IMR-90 (cell line): ENCODE results near the gene HSD17B11. TPM values are rescaled to one million over a fixed set of nuclear protein-coding genes. Genes with fewer than 3 reads are reported as not detected.

Experiments used
- ATAC-seq: fragments of 200-7000 bp; cut with Tn5 transposase; 2 replicates; pipeline ENCODE4 v1.9.1; 2020; ENCODE audit warnings: low read depth, mild to moderate bottlenecking, moderate library complexity
- BruUV-seq: library from RNA; stranded (reverse); fragments of 400-500 nt; replicated peaks from 2 replicates; lab custom pipeline; 2021; lab: Mats Ljungman, UMichigan
- CTCF ChIA-PET: fragments of 300-600 bp; formaldehyde crosslinking; extraction: SDS; loops from one replicate; lab custom pipeline; 2021; ENCODE audit warnings: antibody characterized with exemption; lab: Yijun Ruan, JAX
- POLR2A ChIA-PET: fragments of 300-600 bp; sonication (Branson Sonifier 250); formaldehyde crosslinking; loops from one replicate; lab custom pipeline; 2022; ENCODE audit warnings: antibody characterized with exemption; ENCODE audit not compliant: unreplicated experiment; lab: Charles Lee
- DNase-seq: peaks from one replicate; pipeline ENCODE4 v3.0.0; 2013
- H2AFZ ChIP-seq: replicated peaks from 2 replicates; pipeline ENCODE3; 2013; ENCODE audit warnings: low read length, mild to moderate bottlenecking; ENCODE audit not compliant: poor library complexity
- H2AK5ac ChIP-seq: 2 replicates; pipeline ENCODE4 v1.6.1; 2013; ENCODE audit warnings: low read depth, low read length, inconsistent platforms
- H2AK9ac ChIP-seq: replicated peaks from 2 replicates; pipeline ENCODE3; 2013; ENCODE audit warnings: mild to moderate bottlenecking, low read depth, low read length, moderate library complexity; ENCODE audit not compliant: poor library complexity
- H2BK120ac ChIP-seq: 2 replicates; pipeline ENCODE4 v1.6.1; 2013; ENCODE audit warnings: low read depth, low read length, inconsistent platforms
- H2BK15ac ChIP-seq: 3 replicates; pipeline ENCODE4 v1.6.1; 2013; ENCODE audit warnings: low read depth, low read length, inconsistent platforms
- H2BK20ac ChIP-seq: 2 replicates; pipeline ENCODE4 v1.6.1; 2013; ENCODE audit warnings: low read depth, mild to moderate bottlenecking, inconsistent platforms, low read length, moderate library complexity
- H2BK5ac ChIP-seq: 2 replicates; pipeline ENCODE4 v1.6.1; 2013; ENCODE audit warnings: mild to moderate bottlenecking, low read depth, low read length, inconsistent platforms; ENCODE audit not compliant: poor library complexity, severe bottlenecking
- H3K14ac ChIP-seq: replicated peaks from 2 replicates; pipeline ENCODE4 v1.6.1; 2013; ENCODE audit warnings: low read depth, low read length, inconsistent platforms
- H3K18ac ChIP-seq: 2 replicates; pipeline ENCODE4 v1.6.1; 2013; ENCODE audit warnings: low read depth, low read length, control low read depth
- H3K23ac ChIP-seq: 2 replicates; pipeline ENCODE4 v1.6.1; 2013; ENCODE audit warnings: low read depth, low read length, inconsistent platforms
- H3K27ac ChIP-seq: 2 replicates; pipeline ENCODE4 v1.5.1; 2013; ENCODE audit warnings: mild to moderate bottlenecking, control low read depth, low read length; ENCODE audit not compliant: insufficient read depth
- H3K27me3 ChIP-seq: 2 replicates; pipeline ENCODE4 v1.6.1; 2013; ENCODE audit warnings: low read length; ENCODE audit not compliant: control insufficient read depth, insufficient read depth
- H3K36me3 ChIP-seq: 2 replicates; pipeline ENCODE4 v1.6.1; 2013; ENCODE audit warnings: low read length, mixed read lengths; ENCODE audit not compliant: control insufficient read depth, insufficient read depth
- H3K4ac ChIP-seq: 2 replicates; pipeline ENCODE4 v1.6.1; 2013; ENCODE audit warnings: low read depth, low read length, inconsistent platforms
- H3K4me1 ChIP-seq: 2 replicates; pipeline ENCODE4 v1.6.1; 2013; ENCODE audit warnings: low read length, mixed read lengths; ENCODE audit not compliant: control insufficient read depth, insufficient read depth
- H3K4me2 ChIP-seq: 2 replicates; pipeline ENCODE4 v1.6.1; 2013; ENCODE audit warnings: low read depth, mild to moderate bottlenecking, control low read depth, low read length, moderate library complexity
- H3K4me3 ChIP-seq: 2 replicates; pipeline ENCODE4 v1.5.1; 2013; ENCODE audit warnings: low read depth, mild to moderate bottlenecking, control low read depth, low read length, moderate library complexity; ENCODE audit not compliant: insufficient read depth
- H3K56ac ChIP-seq: 2 replicates; pipeline ENCODE4 v1.6.1; 2013; ENCODE audit warnings: low read length, inconsistent platforms; ENCODE audit not compliant: insufficient read depth; ENCODE audit errors: extremely low read depth
- H3K79me1 ChIP-seq, 2 experiments: 2 replicates each; pipeline ENCODE4 v1.6.1; 2013; ENCODE audit warnings: low read length in 2 of 2, inconsistent platforms in 1 of 2, low read depth in 1 of 2
- H3K9ac ChIP-seq: 2 replicates; pipeline ENCODE4 v1.6.1; 2013; ENCODE audit warnings: low read depth, low read length, control low read depth
- H3K9me1 ChIP-seq: 2 replicates; pipeline ENCODE4 v1.6.1; 2013; ENCODE audit warnings: low read length, inconsistent platforms; ENCODE audit not compliant: insufficient read depth
- H3K9me3 ChIP-seq: 2 replicates; pipeline ENCODE4 v1.6.1; 2013; ENCODE audit warnings: low read length; ENCODE audit not compliant: control insufficient read depth, insufficient read depth
- H4K20me1 ChIP-seq: 2 replicates; pipeline ENCODE4 v1.6.1; 2013; ENCODE audit warnings: low read length, inconsistent platforms; ENCODE audit not compliant: insufficient read depth
- H4K5ac ChIP-seq: 2 replicates; pipeline ENCODE4 v1.6.1; 2013; ENCODE audit warnings: mild to moderate bottlenecking, low read depth, low read length, control low read depth
- H4K8ac ChIP-seq, 2 experiments: 2 replicates each; pipeline ENCODE4 v1.6.1; 2013; ENCODE audit warnings: low read depth in 2 of 2, low read length in 2 of 2, control low read depth in 1 of 2, inconsistent platforms in 1 of 2
- H4K91ac ChIP-seq: 2 replicates; pipeline ENCODE4 v1.6.1; 2013; ENCODE audit warnings: low read depth, low read length, inconsistent platforms; ENCODE audit not compliant: insufficient read depth
- BHLHE40 ChIP-seq: fragments of 150-350 bp; IDR thresholded peaks from 2 replicates; pipeline ENCODE4 v1.6.1; 2016; ENCODE audit warnings: mild to moderate bottlenecking, low read depth, low read length
- CHD1 ChIP-seq: IDR thresholded peaks from 2 replicates; pipeline ENCODE4 v1.6.1; 2012; ENCODE audit warnings: low read depth, low read length, improper control_type of control experiment
- MAFK ChIP-seq: IDR thresholded peaks from 2 replicates; pipeline ENCODE4 v1.6.1; 2012; ENCODE audit warnings: low read depth, low read length, improper control_type of control experiment
- MAZ ChIP-seq: IDR thresholded peaks from 2 replicates; pipeline ENCODE4 v1.6.1; 2012; ENCODE audit warnings: low read depth, mild to moderate bottlenecking, low read length, improper control_type of control experiment, moderate library complexity, borderline replicate concordance
- NFE2L2 ChIP-seq: fragments of 150-350 bp; IDR thresholded peaks from 2 replicates; pipeline ENCODE4 v1.6.1; 2016; ENCODE audit warnings: low read depth, mild to moderate bottlenecking, low read length
- POLR2A ChIP-seq: IDR thresholded peaks from 2 replicates; pipeline ENCODE4 v1.6.1; 2012; ENCODE audit warnings: mild to moderate bottlenecking, low read depth, low read length
- RAD21 ChIP-seq: IDR thresholded peaks from 2 replicates; pipeline ENCODE4 v1.6.1; 2012; ENCODE audit warnings: low read length, improper control_type of control experiment
- RCOR1 ChIP-seq: IDR thresholded peaks from 2 replicates; pipeline ENCODE4 v1.6.1; 2012; ENCODE audit warnings: mild to moderate bottlenecking, low read length, improper control_type of control experiment; ENCODE audit not compliant: insufficient replicate concordance
- WGBS, 2 experiments: methylation state at CpG; one replicate each; pipeline versions ENCODE4 v1.1.5 to v1.1.7; 2013; ENCODE audit warnings: missing lambda C conversion rate in 2 of 2; ENCODE audit not compliant: insufficient read length in 1 of 2; ENCODE audit errors: extremely low coverage in 2 of 2; 5-methylcytosine and 5-hydroxymethylcytosine counted together
- dilution Hi-C: fragments of 300-500 bp; cut with HindIII; formaldehyde crosslinking; loops from one replicate; pipeline ENCODE4 v1.14.3; 2018; ENCODE audit warnings: low sequenced_read_pairs; ENCODE audit not compliant: unreplicated experiment
- in situ Hi-C: fragments of 300-500 bp; cut with MboI; formaldehyde crosslinking; loops from 3 replicates; pipeline ENCODE4 v1.14.3; 2019; ENCODE audit warnings: low sequenced_read_pairs, inconsistent platforms, mixed read lengths
- intact Hi-C: fragments of 100-400 bp; cut with micrococcal nuclease; formaldehyde crosslinking; loops from 2 replicates; pipeline ENCODE4 v1.10.0; 2022
- polyA plus RNA-seq, 3 experiments: library from polyadenylated mRNA; depleted of rRNA; stranded (reverse); fragments of >200 nt; gene quantifications; 2 replicates each; pipeline ENCODE4 v1.2.3, GENCODE V29; 2012; ENCODE audit warnings: low replicate concordance in 1 of 3
- total RNA-seq: library from RNA; depleted of rRNA; stranded (reverse); fragments of >200 nt; gene quantifications from 2 replicates; pipeline ENCODE4 v1.2.3, GENCODE V29; 2012
- TF ChIP-seq, protein P1 (sequence below): conservative IDR thresholded peaks from 2 replicates; pipeline ENCODE4 v1.5.1; 2012; ENCODE audit warnings: mild to moderate bottlenecking, low read depth, low read length, improper control_type of control experiment

Gene HSD17B11
- total and polyA plus RNA-seq, 2 of the 4 experiments (the other 2 are of a cell fraction) = 11.3 to 12.0 TPM

DNA sequence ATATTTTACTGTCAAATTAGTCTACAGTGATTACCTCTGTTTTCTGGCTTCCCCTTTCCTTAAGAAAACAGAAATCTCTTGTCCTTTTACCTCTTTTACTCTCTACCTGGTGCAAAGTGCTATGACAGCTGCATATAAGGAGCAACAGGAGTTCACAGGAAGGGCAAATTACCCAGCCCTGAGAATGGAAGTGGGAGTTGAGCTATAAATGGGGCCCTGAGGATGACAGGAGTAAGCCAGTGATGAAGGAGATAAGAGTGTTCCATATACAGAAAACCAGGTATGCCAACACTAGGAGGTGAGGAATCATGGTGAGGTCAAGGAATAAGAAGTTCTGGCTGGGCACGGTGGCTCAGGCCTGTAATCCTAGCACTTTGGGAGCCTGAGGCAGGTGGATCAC, 63.9 kb downstream of the HSD17B11 start:
- no CpG with 5 or more reads among the region's 1 CpG for WGBS, 2 experiments
- no peak overlapping the region for H3K4me2 ChIP-seq
- no peak overlapping the region for H3K27ac ChIP-seq
- ATAC-seq (no peak), DNase-seq (no peak)
- H2AK9ac ChIP-seq = no peak overlapping the region
- no peak overlapping the region for H2AFZ ChIP-seq
- POLR2A ChIA-PET = no interaction called here
- H2AK5ac ChIP-seq = no peak overlapping the region
- H4K20me1 ChIP-seq = no peaks in the 10 kb centered on the region
- no peak overlapping the region for H4K8ac ChIP-seq
- H3K9ac ChIP-seq = no peak overlapping the region
- intact Hi-C loops (no loop called here), in situ Hi-C loops (no loop called here), dilution Hi-C loops (no loop called here)
- H3K79me1 ChIP-seq = no peaks in the 10 kb centered on the region
- H3K9me1 ChIP-seq = no peaks in the 10 kb centered on the region
- CTCF ChIA-PET = no interaction called here
- H2BK5ac ChIP-seq = no peak overlapping the region
- H2BK120ac ChIP-seq = no peak overlapping the region
- H4K91ac ChIP-seq = no peak overlapping the region
- H3K27me3 ChIP-seq = no peaks in the 10 kb centered on the region
- no peak overlapping the region for H3K23ac ChIP-seq
- TF ChIP-seq MAZ (no peak), RAD21 (no peak), CHD1 (no peak), RCOR1 (no peak), POLR2A (no peak), NFE2L2 (no peak), BHLHE40 (no peak), MAFK (no peak)
- TF ChIP-seq, protein P1, sequence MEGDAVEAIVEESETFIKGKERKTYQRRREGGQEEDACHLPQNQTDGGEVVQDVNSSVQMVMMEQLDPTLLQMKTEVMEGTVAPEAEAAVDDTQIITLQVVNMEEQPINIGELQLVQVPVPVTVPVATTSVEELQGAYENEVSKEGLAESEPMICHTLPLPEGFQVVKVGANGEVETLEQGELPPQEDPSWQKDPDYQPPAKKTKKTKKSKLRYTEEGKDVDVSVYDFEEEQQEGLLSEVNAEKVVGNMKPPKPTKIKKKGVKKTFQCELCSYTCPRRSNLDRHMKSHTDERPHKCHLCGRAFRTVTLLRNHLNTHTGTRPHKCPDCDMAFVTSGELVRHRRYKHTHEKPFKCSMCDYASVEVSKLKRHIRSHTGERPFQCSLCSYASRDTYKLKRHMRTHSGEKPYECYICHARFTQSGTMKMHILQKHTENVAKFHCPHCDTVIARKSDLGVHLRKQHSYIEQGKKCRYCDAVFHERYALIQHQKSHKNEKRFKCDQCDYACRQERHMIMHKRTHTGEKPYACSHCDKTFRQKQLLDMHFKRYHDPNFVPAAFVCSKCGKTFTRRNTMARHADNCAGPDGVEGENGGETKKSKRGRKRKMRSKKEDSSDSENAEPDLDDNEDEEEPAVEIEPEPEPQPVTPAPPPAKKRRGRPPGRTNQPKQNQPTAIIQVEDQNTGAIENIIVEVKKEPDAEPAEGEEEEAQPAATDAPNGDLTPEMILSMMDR = no peak
- no peak overlapping the region for H3K18ac ChIP-seq
- no peak overlapping the region for H3K56ac ChIP-seq
- no peak overlapping the region for H3K4ac ChIP-seq
- no peak overlapping the region for H4K5ac ChIP-seq
- no peak overlapping the region for H2BK20ac ChIP-seq
- H3K36me3 ChIP-seq = no peaks in the 10 kb centered on the region
- no TSS peak for BruUV-seq
- H2BK15ac ChIP-seq = no peak overlapping the region
- no peaks in the 10 kb centered on the region; the same call in 1 of the 2 replicates for H3K4me1 ChIP-seq
- H3K14ac ChIP-seq = no peak overlapping the region
- H3K9me3 ChIP-seq = no peaks in the 10 kb centered on the region
- H3K4me3 ChIP-seq = no peak overlapping the region
